Measurements from ENCODE around the gene CLEC4M.

DNA sequence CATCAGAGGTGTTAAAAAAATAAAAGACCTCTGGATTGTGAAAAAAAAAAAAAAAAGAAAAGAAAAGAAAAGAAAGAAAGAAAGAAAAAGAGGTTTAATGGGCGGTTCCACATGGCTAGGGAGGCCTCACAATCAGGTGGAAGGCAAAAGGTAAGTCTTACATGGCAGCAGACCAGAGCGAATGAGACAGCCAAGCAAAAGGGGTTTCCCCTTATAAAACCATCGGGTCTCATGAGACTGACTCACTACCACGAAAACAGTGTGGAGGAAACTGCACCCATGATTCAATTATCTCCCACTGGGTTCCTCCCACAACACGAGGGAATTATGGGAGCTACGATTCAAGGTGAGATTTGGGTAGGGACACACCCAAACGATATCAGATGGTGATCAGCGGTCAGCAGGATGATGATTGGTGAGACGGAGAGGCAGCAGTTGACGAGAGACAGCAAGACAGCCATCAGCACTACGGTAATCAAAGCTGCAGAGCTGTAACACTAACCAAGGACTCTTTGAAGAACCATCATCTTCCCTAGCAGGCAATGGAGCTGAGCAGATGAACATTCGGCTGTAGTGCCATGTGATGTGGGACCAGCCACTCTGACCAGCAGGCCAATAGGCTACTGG lies 11.8 kb upstream of the CLEC4M start:
- no peak for TF ChIP-seq POLR2A (IDR thresholded peaks at IDR 0.05)
- TF ChIP-seq, protein P1, sequence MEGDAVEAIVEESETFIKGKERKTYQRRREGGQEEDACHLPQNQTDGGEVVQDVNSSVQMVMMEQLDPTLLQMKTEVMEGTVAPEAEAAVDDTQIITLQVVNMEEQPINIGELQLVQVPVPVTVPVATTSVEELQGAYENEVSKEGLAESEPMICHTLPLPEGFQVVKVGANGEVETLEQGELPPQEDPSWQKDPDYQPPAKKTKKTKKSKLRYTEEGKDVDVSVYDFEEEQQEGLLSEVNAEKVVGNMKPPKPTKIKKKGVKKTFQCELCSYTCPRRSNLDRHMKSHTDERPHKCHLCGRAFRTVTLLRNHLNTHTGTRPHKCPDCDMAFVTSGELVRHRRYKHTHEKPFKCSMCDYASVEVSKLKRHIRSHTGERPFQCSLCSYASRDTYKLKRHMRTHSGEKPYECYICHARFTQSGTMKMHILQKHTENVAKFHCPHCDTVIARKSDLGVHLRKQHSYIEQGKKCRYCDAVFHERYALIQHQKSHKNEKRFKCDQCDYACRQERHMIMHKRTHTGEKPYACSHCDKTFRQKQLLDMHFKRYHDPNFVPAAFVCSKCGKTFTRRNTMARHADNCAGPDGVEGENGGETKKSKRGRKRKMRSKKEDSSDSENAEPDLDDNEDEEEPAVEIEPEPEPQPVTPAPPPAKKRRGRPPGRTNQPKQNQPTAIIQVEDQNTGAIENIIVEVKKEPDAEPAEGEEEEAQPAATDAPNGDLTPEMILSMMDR (IDR thresholded peaks at IDR 0.05), result no peak
